Choroid plexus epithelial cell (primary cell): ENCODE measurements around the gene ASAH2B.

Experiments
- DNase-seq: peaks from one replicate; pipeline ENCODE4 v3.0.0-alpha.2; 2010; ENCODE audit warnings: low read depth
- H3K4me3 ChIP-seq: 2 replicates; pipeline ENCODE4 v1.5.1; 2011; ENCODE audit warnings: low read depth, mild to moderate bottlenecking, control low read depth, low read length, moderate library complexity
- TF ChIP-seq, protein P1 (sequence below): conservative IDR thresholded peaks from 2 replicates; pipeline ENCODE4 v1.5.1; 2011; ENCODE audit warnings: low read depth, mild to moderate bottlenecking, control low read depth, inconsistent platforms, low read length, moderate library complexity

Gene ASAH2B

DNA sequence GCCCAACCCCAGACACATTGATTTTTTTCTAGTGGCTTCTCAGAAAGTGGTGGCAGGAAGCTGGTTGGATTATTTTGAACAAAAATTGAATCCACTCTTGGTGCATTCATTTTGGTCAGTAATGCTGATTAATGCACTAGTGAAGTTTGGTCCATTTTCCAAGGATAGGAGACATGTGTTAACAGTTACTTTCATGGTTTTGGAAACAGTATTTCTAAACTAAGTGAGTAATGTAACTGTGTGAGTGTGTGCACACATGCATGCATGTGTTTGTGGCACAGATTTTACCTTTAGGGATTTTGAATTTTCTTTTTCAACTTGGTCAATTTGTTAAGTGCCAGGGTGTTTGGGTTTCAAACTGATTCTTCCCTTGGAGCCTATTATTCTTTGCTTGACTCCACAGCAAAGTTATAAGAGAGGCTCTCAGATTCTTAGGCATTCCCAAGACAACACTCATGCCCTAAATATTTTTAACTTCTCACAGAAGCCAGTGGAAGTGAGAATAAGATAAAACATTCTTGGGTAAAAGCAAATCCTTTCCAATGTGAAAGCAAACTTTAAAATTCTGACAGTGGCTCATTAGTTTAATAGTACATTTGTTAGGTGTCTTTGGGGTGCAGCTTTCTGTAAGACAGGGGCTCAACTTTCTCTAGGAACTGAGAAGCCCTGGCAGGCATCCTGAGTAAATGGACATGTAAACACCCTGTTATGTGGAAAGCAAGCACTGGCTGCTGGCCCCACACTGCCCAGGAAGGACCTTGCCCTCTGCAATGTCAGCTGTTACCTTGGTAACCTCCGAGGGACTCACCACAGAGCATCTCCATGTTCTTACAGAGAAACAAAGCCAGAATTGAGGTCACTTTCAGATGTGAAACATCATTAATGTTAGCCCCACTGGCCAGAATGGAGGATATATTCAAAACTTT is 68.4 kb downstream of the ASAH2B start:
- H3K4me3 ChIP-seq, result no peak overlapping the region
- DNase-seq, result peak; percentile 74
- TF ChIP-seq, protein P1, sequence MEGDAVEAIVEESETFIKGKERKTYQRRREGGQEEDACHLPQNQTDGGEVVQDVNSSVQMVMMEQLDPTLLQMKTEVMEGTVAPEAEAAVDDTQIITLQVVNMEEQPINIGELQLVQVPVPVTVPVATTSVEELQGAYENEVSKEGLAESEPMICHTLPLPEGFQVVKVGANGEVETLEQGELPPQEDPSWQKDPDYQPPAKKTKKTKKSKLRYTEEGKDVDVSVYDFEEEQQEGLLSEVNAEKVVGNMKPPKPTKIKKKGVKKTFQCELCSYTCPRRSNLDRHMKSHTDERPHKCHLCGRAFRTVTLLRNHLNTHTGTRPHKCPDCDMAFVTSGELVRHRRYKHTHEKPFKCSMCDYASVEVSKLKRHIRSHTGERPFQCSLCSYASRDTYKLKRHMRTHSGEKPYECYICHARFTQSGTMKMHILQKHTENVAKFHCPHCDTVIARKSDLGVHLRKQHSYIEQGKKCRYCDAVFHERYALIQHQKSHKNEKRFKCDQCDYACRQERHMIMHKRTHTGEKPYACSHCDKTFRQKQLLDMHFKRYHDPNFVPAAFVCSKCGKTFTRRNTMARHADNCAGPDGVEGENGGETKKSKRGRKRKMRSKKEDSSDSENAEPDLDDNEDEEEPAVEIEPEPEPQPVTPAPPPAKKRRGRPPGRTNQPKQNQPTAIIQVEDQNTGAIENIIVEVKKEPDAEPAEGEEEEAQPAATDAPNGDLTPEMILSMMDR, result no peak
